NCI-H1092 (cell line): ENCODE measurements around the gene ALDH5A1.
"Not testable (repeated sequence)": the region's sequence is repeated elsewhere in the genome, so short reads cannot be mapped to it uniquely, and the experiment has no call there.

ENCODE experiments used
- DNase-seq: peaks from one replicate; lab custom pipeline; 2025; lab: John Stamatoyannopoulos, UW

The ALDH5A1 gene

DNA sequence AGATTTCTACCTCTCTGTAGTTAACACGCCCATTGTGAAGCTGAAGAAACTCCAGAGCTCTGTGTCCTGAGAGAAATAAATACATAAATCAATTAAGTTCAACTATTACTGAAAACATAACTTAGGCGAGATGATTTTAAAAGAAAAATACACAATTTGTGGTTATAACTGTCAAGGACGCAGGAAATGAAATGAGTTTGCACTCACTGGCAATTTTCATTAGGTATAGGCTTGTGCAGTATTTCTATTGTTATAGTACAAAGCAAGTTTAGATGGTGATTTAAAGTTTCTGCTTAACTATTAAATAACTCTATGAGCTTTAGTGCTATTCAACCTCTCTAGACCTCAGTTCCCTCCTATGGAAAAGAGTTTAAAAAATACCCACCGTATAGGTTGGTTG, 8.7 kb upstream of the ALDH5A1 start:
- DNase-seq, result no peak

- DNase-seq, result no peak
These were observed 5.3 kb upstream of the ALDH5A1 start, which contains the start of gene GPLD1 for GRCh38 chr6:24489470-24489869. GPLD1 (minus strand) TSS chr6:24489578; CDS start chr6:24489511, 67 bp downstream.

DNA sequence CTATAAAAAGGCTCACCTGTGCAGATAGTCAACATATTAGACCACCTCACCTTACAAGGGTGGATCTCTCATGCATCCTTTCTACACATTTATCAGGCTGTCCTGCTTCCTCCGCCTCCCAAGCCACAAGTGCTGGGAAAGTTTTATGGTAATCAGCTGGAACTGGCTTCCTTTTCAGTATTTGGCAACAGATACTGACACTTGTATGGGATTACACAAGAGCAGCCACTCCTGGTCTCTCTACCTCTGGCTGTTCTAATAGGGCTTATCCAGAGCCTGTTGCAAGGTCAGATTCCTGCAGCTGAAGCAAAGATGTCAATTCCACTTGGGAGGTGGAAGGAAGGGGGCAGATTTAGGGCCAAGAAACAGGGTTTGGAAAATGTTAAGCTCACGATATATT, 4.9 kb upstream of the ALDH5A1 start:
- no peak for DNase-seq

GRCh38 chr6:24490948-24491347, 3.8 kb upstream of the ALDH5A1 start:
- DNase-seq, result no peak

- DNase-seq, result no peak
These were observed 2.3 kb upstream of the ALDH5A1 start for GRCh38 chr6:24492475-24492874.

- no peak for DNase-seq
These were observed 586 bp upstream of the ALDH5A1 start for GRCh38 chr6:24493945-24494820.

DNA sequence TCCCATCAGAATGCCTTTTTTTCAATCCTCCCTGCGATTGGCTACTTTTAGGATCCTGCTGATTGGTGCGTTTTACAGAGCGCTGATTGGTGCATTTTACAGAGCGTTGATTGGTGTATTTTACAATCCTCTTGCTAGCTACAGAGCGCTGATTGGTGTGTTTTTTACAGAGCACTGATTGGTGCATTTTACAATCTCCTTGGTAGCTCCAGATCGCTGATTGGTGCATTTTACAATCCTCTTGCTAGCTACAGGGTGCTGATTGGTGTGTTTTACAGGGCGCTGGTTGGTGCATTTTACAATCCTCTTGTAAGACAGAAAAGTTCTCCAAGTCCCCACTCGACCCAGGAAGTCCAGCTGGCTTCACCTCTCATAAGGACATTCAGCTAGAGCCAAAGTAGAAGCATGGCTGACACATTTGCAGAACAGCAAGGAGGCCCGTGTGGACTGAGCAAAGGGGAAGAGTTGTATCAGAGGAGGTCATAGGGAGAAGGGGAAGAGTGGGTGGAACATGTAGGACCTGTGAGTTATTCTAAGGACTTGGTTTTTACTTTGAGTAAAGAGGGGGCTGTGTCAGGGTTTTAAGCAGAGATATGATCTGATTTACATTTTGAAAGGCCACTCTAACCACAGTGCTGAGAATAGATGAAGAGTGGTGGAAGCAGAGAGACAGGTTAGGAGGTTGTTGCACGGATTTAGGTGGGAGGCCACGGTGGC, 2.6 kb downstream of the ALDH5A1 start:
- DNase-seq, result no peak

- no peak for DNase-seq
These were observed 5.9 kb downstream of the ALDH5A1 start for GRCh38 chr6:24500683-24501082.

DNA sequence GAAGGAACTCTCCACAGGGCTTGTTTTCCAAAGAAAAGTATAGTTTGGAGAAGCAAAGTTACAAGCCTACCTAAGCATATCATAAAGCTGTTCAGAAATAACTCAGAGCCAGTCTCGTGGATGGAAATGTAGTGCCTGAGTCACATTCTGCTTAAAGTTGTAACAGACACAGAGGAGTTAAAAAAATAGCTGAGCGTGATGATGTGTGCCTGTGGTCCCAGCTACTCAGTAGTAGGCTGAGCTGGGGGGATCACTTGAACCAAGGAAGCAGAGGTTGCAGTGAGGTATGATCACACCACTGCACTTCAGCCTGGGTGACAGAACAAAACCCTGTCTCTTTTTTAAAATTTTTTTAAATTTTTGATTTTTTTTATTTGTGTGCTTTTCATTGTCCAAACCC, 6.6 kb downstream of the ALDH5A1 start:
- DNase-seq, result no peak

DNA sequence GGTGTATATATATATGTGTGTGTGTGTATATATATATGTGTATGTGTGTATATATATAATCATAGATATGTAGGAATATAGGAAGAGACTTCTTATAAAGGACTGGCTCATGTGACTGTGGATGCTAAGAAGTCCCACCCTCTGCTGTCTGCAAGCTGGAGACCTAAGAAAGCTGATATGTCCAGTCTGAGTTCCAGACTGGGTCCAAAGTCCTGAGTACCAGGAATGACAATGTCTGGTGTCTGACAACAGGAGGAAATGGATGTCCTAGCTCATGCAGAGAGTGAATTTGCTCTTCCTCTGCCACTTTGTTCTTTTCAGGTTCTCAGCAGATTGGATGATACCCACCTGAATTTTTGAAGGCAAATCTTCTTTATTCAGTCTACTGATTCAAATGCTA, 7.1 kb downstream of the ALDH5A1 start:
- no peak for DNase-seq

- DNase-seq, result no peak
These were observed 9.5 kb downstream of the ALDH5A1 start for GRCh38 chr6:24504287-24504648.

- DNase-seq, result no peak
These were observed 10.1 kb downstream of the ALDH5A1 start for GRCh38 chr6:24504649-24505586.

DNA sequence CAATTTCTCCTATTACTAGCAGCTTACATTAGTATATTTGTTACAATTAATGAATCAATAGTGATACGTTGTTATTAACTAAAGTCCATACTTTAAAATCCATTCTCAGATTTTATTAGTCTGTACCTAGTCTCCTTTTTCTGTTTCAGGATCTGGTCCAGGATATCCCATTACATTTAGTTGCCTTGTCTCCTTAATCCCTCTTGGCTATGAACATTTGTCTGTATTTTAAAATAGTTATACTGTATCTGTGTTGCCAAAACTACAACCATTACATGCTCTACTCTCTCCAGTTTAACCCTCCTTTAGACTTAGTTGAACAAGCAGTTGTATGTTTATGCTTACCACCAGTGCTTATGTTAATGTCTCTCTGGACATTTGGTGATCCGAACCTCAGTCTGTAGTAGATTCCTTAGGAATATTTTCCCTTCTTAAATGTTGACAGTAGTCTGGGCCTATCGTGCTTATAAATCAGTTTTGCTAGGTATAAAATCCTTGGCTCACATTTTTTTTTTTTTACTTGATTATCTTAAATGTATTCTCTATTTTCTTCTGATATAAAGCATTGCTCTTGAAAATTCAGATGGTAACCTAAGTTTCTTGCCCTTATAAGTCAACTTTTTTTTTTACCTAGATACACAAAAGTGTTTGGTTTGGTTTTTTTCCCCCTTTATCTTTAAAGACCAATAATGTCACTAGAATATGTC, 12.2 kb downstream of the ALDH5A1 start:
- no peak for DNase-seq

- not testable (repeated sequence) for DNase-seq
These were observed 17.2 kb downstream of the ALDH5A1 start for GRCh38 chr6:24511976-24512375.

GRCh38 chr6:24513602-24514001, 18.8 kb downstream of the ALDH5A1 start:
- no peak for DNase-seq

- no peak for DNase-seq
These were observed 23.1 kb downstream of the ALDH5A1 start for GRCh38 chr6:24517659-24518543.

GRCh38 chr6:24520929-24521546, 26.3 kb downstream of the ALDH5A1 start:
- no peak for DNase-seq

GRCh38 chr6:24522228-24523176, 27.7 kb downstream of the ALDH5A1 start:
- peak; percentile 10 for DNase-seq

- DNase-seq, result no peak
These were observed 29.6 kb downstream of the ALDH5A1 start for GRCh38 chr6:24524329-24524728.
